ENCODE measurements around the gene TEX264.

Gene TEX264

DNA sequence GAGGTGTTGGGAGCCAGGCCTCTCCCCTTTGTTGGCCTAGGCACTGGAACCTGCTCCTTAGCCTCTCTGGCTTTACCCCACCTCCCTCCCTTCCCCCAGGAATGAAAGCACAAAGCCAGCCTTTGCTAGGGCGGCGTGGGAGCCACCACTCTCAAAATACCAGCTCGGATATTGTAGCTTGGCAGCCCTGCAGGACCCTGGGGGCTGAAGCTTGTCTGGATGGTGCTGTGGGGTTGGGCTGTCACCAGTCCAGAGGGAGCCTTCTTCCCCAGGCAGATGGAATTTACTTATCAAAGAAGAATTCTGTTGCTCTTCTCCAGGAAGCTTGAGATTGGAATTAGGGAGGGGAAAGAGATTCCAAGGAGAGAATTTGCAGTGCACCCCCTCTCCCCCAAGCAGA, 20.9 kb downstream of the TEX264 start:
- H3K4me3 ChIP-seq (ENCODE audit: control insufficient read depth, low read depth, low read length) = no peak overlapping the region
- TF ChIP-seq, protein P1, sequence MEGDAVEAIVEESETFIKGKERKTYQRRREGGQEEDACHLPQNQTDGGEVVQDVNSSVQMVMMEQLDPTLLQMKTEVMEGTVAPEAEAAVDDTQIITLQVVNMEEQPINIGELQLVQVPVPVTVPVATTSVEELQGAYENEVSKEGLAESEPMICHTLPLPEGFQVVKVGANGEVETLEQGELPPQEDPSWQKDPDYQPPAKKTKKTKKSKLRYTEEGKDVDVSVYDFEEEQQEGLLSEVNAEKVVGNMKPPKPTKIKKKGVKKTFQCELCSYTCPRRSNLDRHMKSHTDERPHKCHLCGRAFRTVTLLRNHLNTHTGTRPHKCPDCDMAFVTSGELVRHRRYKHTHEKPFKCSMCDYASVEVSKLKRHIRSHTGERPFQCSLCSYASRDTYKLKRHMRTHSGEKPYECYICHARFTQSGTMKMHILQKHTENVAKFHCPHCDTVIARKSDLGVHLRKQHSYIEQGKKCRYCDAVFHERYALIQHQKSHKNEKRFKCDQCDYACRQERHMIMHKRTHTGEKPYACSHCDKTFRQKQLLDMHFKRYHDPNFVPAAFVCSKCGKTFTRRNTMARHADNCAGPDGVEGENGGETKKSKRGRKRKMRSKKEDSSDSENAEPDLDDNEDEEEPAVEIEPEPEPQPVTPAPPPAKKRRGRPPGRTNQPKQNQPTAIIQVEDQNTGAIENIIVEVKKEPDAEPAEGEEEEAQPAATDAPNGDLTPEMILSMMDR (conservative IDR thresholded peaks at IDR 0.05; ENCODE audit: control insufficient read depth, insufficient read depth, low read depth, low read length) = no peak
- no peak for DNase-seq (ENCODE audit: low read depth)

DNA sequence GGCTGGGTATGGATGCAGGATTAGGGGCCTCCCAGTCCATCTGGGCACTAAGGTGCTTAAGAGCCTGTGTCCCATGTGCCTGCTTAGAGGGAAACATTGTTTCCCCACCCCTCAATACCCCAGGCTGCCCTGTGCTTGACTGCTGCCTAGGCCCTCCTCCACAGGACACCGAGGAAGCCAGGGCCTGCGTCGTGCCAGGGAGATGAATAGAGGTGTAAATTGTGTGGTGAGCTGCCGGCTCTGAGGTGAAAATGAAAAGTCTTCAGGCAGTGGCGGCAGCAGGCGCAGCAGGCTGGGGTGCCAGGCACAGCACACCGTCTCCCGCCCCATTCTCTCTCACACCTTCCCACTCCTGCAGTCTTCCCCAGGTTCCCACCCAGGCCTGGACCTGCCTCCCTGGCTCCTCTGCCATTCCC, 21.9 kb downstream of the TEX264 start:
- no peak overlapping the region for H3K4me3 ChIP-seq (ENCODE audit: control insufficient read depth, low read depth, low read length)
- no peak for DNase-seq (ENCODE audit: low read depth)
- TF ChIP-seq, protein P1 (conservative IDR thresholded peaks at IDR 0.05; ENCODE audit: control insufficient read depth, insufficient read depth, low read depth, low read length) = no peak

DNA sequence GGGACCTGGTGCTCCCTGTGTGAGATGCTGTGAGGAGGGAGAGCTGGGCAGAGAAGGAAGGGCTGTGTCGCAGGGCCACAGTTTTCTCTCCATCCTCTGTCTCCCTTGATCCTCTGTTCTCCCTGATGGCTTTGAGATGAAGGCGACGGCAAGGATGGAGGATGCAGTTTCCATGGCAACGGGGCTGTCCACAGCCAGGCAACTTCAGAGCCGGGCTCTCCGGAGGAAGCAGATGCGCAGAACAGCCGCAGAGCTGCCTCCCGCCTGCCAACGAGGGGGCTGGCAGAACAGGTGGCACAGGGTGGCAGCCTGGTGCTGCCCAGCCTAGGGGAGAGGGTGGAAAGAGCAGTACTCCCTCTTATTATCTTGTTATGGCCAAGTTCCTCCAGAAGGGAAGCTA, 25.9 kb downstream of the TEX264 start:
- no peak overlapping the region for H3K4me3 ChIP-seq (ENCODE audit: control insufficient read depth, low read depth, low read length)
- TF ChIP-seq, protein P1 (conservative IDR thresholded peaks at IDR 0.05; ENCODE audit: control insufficient read depth, insufficient read depth, low read depth, low read length) = no peak
- DNase-seq (ENCODE audit: low read depth) = no peak

DNA sequence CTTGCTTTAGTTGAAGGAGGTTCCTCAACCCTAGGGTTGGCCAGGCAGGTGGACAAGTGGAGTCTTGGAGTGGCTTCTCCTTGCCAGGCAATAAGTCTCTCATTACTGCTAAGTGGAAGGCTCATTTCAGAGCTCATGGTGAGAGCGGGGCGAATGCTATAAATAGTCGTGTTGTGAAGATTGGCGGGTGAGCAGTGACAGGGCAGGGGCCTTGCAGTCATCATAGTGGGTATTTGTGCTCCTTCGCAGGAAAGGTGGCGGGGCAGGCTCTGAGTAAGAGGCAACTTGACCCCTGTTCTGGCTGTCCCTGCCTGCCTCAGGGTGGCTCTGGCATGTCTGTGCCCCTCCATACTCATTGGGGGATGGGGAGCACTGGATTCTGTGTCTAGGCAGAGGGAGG, 27.2 kb downstream of the TEX264 start:
- H3K4me3 ChIP-seq (ENCODE audit: control insufficient read depth, low read depth, low read length) = no peak overlapping the region
- TF ChIP-seq, protein P1 (conservative IDR thresholded peaks at IDR 0.05; ENCODE audit: control insufficient read depth, insufficient read depth, low read depth, low read length) = no peak
- no peak for DNase-seq (ENCODE audit: low read depth)

DNA sequence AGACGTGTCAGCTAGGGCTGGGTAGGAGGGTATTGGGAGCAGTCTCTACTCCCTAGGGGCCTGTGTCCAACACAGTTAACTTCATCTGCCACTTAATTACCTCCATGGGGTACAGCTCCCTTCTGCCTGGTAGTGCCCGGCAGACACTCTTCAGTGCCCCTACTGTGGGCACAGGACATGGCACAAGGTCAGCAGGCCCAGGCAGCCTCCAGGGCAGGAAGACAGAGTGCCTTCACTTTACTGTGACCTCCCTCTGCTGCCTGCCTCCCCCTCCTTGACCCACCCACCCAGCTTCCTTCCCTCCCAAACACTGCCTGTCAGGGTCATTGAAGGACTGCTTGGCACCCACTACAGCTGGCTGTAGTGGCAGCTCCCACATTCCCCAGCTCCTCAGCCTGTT, 29.4 kb downstream of the TEX264 start:
- no peak overlapping the region for H3K4me3 ChIP-seq (ENCODE audit: control insufficient read depth, low read depth, low read length)
- TF ChIP-seq, protein P1 (conservative IDR thresholded peaks at IDR 0.05; ENCODE audit: control insufficient read depth, insufficient read depth, low read depth, low read length) = no peak

DNA sequence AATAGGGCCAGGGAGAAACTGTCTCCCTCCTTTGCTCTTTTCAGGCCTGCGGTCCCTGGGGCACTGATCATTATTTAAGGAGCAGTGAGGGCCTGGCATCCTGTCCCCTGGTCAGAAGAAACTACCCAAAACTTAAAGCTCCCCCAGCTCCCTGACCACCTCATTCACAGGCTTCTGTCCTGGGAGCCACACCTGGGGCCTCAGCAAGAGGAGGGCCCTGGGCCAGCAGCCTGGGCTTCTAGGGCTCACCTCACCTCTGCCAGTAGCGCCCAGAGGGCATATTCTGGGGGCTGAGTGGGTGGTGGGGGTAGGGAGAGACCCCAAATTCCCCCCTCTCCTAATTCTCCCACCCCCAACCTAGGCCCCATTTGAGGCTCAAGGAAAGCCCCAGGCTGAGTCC, 31.1 kb downstream of the TEX264 start:
- TF ChIP-seq, protein P1 (conservative IDR thresholded peaks at IDR 0.05; ENCODE audit: control insufficient read depth, insufficient read depth, low read depth, low read length) = no peak
- no peak overlapping the region for H3K4me3 ChIP-seq (ENCODE audit: control insufficient read depth, low read depth, low read length)
- DNase-seq (ENCODE audit: low read depth) = no peak

More for the DNA sequence above, 29.4 kb downstream of the TEX264 start:
- no peak for DNase-seq (ENCODE audit: low read depth)
